GM12878 (cell line): ENCODE results near the gene FRK. TPM values are rescaled to one million over a fixed set of nuclear protein-coding genes. Genes with fewer than 3 reads are reported as not detected.
A peak's percentile ranks its signal among the peaks of the same experiment; 100 is the strongest.

Experiments
- CUX1 ChIP-seq: IDR thresholded peaks from 2 replicates; pipeline ENCODE4 v1.6.1; 2012; ENCODE audit warnings: improper control_type of control experiment, low read depth, low read length; ENCODE audit not compliant: insufficient replicate concordance
- E4F1 ChIP-seq: fragments of 450-650 bp; IDR thresholded peaks from 2 replicates; pipeline ENCODE4 v1.6.1; 2018; ENCODE audit warnings: borderline replicate concordance, mild to moderate bottlenecking; ENCODE audit not compliant: partially characterized antibody
- EED ChIP-seq: sonication (generic); IDR thresholded peaks from 2 replicates; pipeline ENCODE4 v1.6.1; 2016; ENCODE audit warnings: antibody characterized with exemption, low read depth
- ETV6 ChIP-seq, 2 experiments: fragments of 450-650 bp in 1 of 2; IDR thresholded peaks in 1 of 2; conservative IDR thresholded peaks in 1 of 2; 2 replicates each; pipeline ENCODE4 v1.6.1; 2014; ENCODE audit warnings: antibody characterized with exemption in 1 of 2, borderline replicate concordance in 1 of 2, low read depth in 1 of 2, mild to moderate bottlenecking in 1 of 2, moderate library complexity in 1 of 2
- HDAC2 ChIP-seq: fragments of 200-600 bp; sonication (generic); IDR thresholded peaks from 2 replicates; pipeline ENCODE4 v1.6.1; 2017
- IRF4 ChIP-seq: IDR thresholded peaks from 2 replicates; pipeline ENCODE4 v1.6.1; 2011; ENCODE audit warnings: low read depth, low read length
- KDM1A ChIP-seq: fragments of 200-600 bp; sonication (generic); IDR thresholded peaks from 2 replicates; pipeline ENCODE4 v1.6.1; 2016; ENCODE audit warnings: borderline replicate concordance
- MTA3 ChIP-seq: IDR thresholded peaks from 2 replicates; pipeline ENCODE4 v1.6.1; 2012; ENCODE audit warnings: low read length, inconsistent platforms, borderline replicate concordance
- NFXL1 ChIP-seq: fragments of 450-650 bp; IDR thresholded peaks from 2 replicates; pipeline ENCODE4 v1.6.1; 2017; ENCODE audit warnings: antibody characterized with exemption, mild to moderate bottlenecking, borderline replicate concordance
- NR2C1 ChIP-seq: fragments of 450-650 bp; IDR thresholded peaks from 2 replicates; pipeline ENCODE4 v1.6.1; 2017; ENCODE audit warnings: antibody characterized with exemption, mild to moderate bottlenecking, moderate library complexity
- NR2C2 ChIP-seq: IDR thresholded peaks from 2 replicates; pipeline ENCODE4 v1.6.1; 2011; ENCODE audit warnings: borderline replicate concordance, low read depth; ENCODE audit not compliant: control insufficient read depth, insufficient read length
- PKNOX1 ChIP-seq: fragments of 450-650 bp; IDR thresholded peaks from 2 replicates; pipeline ENCODE4 v1.6.1; 2016; ENCODE audit warnings: mild to moderate bottlenecking
- RAD21 ChIP-seq: IDR thresholded peaks from 2 replicates; pipeline ENCODE4 v1.6.1; 2011; ENCODE audit warnings: mild to moderate bottlenecking, low read depth, low read length, moderate library complexity; ENCODE audit not compliant: insufficient read depth
- RAD51 ChIP-seq: fragments of 450-650 bp; IDR thresholded peaks from 2 replicates; pipeline ENCODE4 v1.6.1; 2016; ENCODE audit warnings: moderate library complexity, mild to moderate bottlenecking, inconsistent platforms
- RBBP5 ChIP-seq: fragments of 200-600 bp; sonication (generic); conservative IDR thresholded peaks from 2 replicates; pipeline ENCODE4 v1.6.1; 2016
- RUNX3 ChIP-seq: IDR thresholded peaks from 2 replicates; pipeline ENCODE4 v1.6.1; 2012; ENCODE audit warnings: low read length, inconsistent platforms
- YBX1 ChIP-seq: fragments of 450-650 bp; IDR thresholded peaks from 2 replicates; pipeline ENCODE4 v1.6.1; 2016; ENCODE audit warnings: antibody characterized with exemption
- YY1 ChIP-seq: IDR thresholded peaks from 2 replicates; pipeline ENCODE4 v1.6.1; 2011; ENCODE audit warnings: low read depth, mild to moderate bottlenecking, low read length
- ZZZ3 ChIP-seq: IDR thresholded peaks from 2 replicates; pipeline ENCODE4 v1.6.1; 2011; ENCODE audit warnings: low read depth; ENCODE audit not compliant: control insufficient read depth, insufficient read length
- polyA plus RNA-seq, 11 experiments: library from polyadenylated mRNA; depleted of rRNA in 4 of 11; unstranded in 6 of 11; stranded (reverse) in 5 of 11; fragments of >200 nt; fragmentation: Nextera tagmentation in 4 of 11; fragmentation: Illumina TruSeq in 1 of 11; extraction: Ambion mirVana in 4 of 11; extraction: Trizol in 1 of 11; gene quantifications; 1 replicate in 1 of 11; 2 replicates in 10 of 11; pipeline versions ENCODE4 v1.2.1 to v1.2.3, GENCODE V29; 2011 to 2016; ENCODE audit warnings: inconsistent platforms in 2 of 11, missing spikeins in 2 of 11, low read depth in 1 of 11
- total RNA-seq, 4 experiments: library from RNA; depleted of rRNA in 3 of 4; stranded (reverse); fragments of >200 nt in 3 of 4; fragmentation: Illumina TruSeq in 1 of 4; extraction: Trizol in 1 of 4; gene quantifications; 2 replicates each; pipeline versions ENCODE4 v1.2.1 to v1.2.3, GENCODE V29; 2013 to 2021
- TF ChIP-seq, protein P1 (sequence below): fragments of 450-650 bp; IDR thresholded peaks from 2 replicates; pipeline ENCODE4 v1.6.1; 2016; ENCODE audit warnings: mild to moderate bottlenecking

FRK gene
- total and polyA plus RNA-seq, 10 of the 15 experiments (the other 5 are each of a cell fraction or from before 2014, with no cell fraction given): 0.29 to 2.4 (median 1.2) TPM

- TF ChIP-seq E4F1 (peak; percentile 13), ZZZ3 (no peak), IRF4 (no peak), CUX1 (no peak), NFXL1 (no peak; the same call in 1 of the 2 replicates), YBX1 (no peak), RAD21 (peak; percentile 15; the same call in 1 of the 2 replicates), NR2C1 (peak; percentile 70), EED (0 out of 2 replicates have a peak, but pooled peaks have one; percentile 17), NR2C2 (no peak), RBBP5 (no peak), KDM1A (no peak), ETV6 (conservative IDR thresholded peaks at IDR 0.05 in 1 of 2, IDR thresholded peaks at IDR 0.05 in 1 of 2; ENCODE audit: borderline replicate concordance in 1 of 2, low read depth in 1 of 2) (no peak), RAD51 (no peak), PKNOX1 (peak; percentile 74), RUNX3 (peak; percentile 23; the same call in 1 of the 2 replicates), HDAC2 (no peak), MTA3 (no peak), YY1 (peak; percentile 92)
- TF ChIP-seq, protein P1, sequence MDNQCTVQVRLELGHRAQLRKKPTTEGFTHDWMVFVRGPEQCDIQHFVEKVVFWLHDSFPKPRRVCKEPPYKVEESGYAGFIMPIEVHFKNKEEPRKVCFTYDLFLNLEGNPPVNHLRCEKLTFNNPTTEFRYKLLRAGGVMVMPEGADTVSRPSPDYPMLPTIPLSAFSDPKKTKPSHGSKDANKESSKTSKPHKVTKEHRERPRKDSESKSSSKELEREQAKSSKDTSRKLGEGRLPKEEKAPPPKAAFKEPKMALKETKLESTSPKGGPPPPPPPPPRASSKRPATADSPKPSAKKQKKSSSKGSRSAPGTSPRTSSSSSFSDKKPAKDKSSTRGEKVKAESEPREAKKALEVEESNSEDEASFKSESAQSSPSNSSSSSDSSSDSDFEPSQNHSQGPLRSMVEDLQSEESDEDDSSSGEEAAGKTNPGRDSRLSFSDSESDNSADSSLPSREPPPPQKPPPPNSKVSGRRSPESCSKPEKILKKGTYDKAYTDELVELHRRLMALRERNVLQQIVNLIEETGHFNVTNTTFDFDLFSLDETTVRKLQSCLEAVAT: no peak; the same call in 1 of the 2 replicates
Observed at GRCh38 chr6:116100419-116101301, 40.0 kb upstream of the FRK start, which contains the start of gene NT5DC1 (continued).
